Measurements from ENCODE around the gene SFTPD. TPM values are rescaled to one million over a fixed set of nuclear protein-coding genes. Genes with fewer than 3 reads are reported as not detected.

The SFTPD gene
- total and polyA plus RNA-seq, 9 of the 15 experiments (the other 6 are each of a cell fraction or from before 2014, with no cell fraction given), result 0.20 TPM; not detected in 8

DNA sequence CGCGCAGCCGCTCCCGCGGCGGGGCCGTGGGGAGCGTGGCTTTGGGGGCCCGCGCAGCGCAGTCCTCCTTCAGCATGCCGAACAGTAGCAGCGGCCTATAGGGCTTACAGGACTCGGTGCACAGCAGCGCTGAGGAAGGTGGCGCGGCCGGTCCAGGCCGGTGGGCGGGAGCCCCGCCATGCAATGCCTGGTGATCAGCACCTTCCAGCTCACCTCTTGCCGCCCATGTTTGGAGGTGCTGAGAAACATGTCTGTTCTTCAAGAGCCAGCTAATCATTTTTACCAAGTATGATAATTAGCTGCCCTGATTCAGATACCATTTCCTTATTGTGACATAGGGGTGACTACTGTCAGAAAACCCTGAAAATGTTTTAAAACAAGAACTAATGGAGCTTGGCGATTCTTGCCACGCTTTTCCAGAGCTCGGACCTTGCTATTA is 33.5 kb upstream of the SFTPD start:
- POLR2A ChIA-PET, result no interaction called here
- Histone ChIP-seq H4K20me1 (replicated peaks; ENCODE audit: control insufficient read depth, insufficient read depth, low read length) (no peaks in the 10 kb centered on the region), H3K79me2 (ENCODE audit: control insufficient read depth, insufficient read depth, low read length) (no peaks in the 10 kb centered on the region), H3K4me3 (no peak overlapping the region), H3K36me3 (ENCODE audit: control insufficient read depth, insufficient read depth, low read length) (no peaks in the 10 kb centered on the region), H3K27ac (ENCODE audit: extremely low read depth, low read depth, low read length) (no peak overlapping the region), H3K9ac (ENCODE audit: insufficient read depth in 1 of 2, low read depth in 2 of 2, low read length in 2 of 2) (no peak overlapping the region), H3K9me1 (ENCODE audit: control insufficient read depth, insufficient read depth, low read length) (no peaks in the 10 kb centered on the region), H2AFZ (ENCODE audit: low read depth, low read length) (no peak overlapping the region), H3K27me3 (ENCODE audit: control insufficient read depth in 2 of 2, insufficient read depth in 2 of 2, low read length in 2 of 2) (peaks cover 21 to 33% of the 10 kb centered on the region in 2 experiments), H3K4me2 (ENCODE audit: insufficient read depth, low read length) (no peak overlapping the region), H3K4me1 (replicated peaks in 1 of 2; ENCODE audit: control insufficient read depth in 2 of 2, insufficient read depth in 2 of 2, low read length in 2 of 2) (peaks cover 0 to 12% of the 10 kb centered on the region in 2 experiments; a peak in 1 of 5 replicates), H3K9me3 (replicated peaks; ENCODE audit: control insufficient read depth, insufficient read depth, low read depth, low read length) (no peaks in the 10 kb centered on the region)
- intact Hi-C loops (cut with micrococcal nuclease), result no loop called here
- no peak for ATAC-seq
- no peak for DNase-seq (ENCODE audit: extremely low read depth in 1 of 4, low spot score in 3 of 4)
- CTCF ChIA-PET (ENCODE audit: low intra/inter-chr PET ratio), result no interaction called here
- in situ Hi-C loops (cut with MboI), result no loop called here
- BruUV-seq (replicated peaks), result no TSS peak
- 1% methylated on average over 25 of the region's 25 CpGs for WGBS (ENCODE audit: insufficient coverage, low coverage, missing lambda C conversion rate)
- no peak for FAIRE-seq
- TF ChIP-seq SAFB (IDR thresholded peaks at IDR 0.05; ENCODE audit: borderline replicate concordance, low read depth, low read length), result 0 out of 2 replicates have a peak, but pooled peaks have one; percentile 1
- TF ChIP-seq ZNF436 (CRISPR knock-in tag; IDR thresholded peaks at IDR 0.05), result no peak

- WGBS (ENCODE audit: insufficient coverage, low coverage, missing lambda C conversion rate), result 7% methylated on average over 53 of the region's 89 CpGs
- DNase-seq (ENCODE audit: extremely low read depth in 1 of 4, low spot score in 3 of 4), result no peak
- ChIA-PET CTCF (ENCODE audit: low intra/inter-chr PET ratio) (no interaction called here), POLR2A (no interaction called here)
- Histone ChIP-seq H4K20me1 (replicated peaks; ENCODE audit: control insufficient read depth, insufficient read depth, low read length) (no peaks in the 10 kb centered on the region), H3K79me2 (ENCODE audit: control insufficient read depth, insufficient read depth, low read length) (no peaks in the 10 kb centered on the region), H2AFZ (ENCODE audit: low read depth, low read length) (no peak overlapping the region), H3K27ac (ENCODE audit: extremely low read depth, low read depth, low read length) (no peak overlapping the region), H3K9ac (ENCODE audit: insufficient read depth in 1 of 2, low read depth in 2 of 2, low read length in 2 of 2) (no peak overlapping the region), H3K4me1 (replicated peaks in 1 of 2; ENCODE audit: control insufficient read depth in 2 of 2, insufficient read depth in 2 of 2, low read length in 2 of 2) (peaks cover 0 to 12% of the 10 kb centered on the region in 2 experiments; a peak in 1 of 5 replicates), H3K4me3 (no peak overlapping the region), H3K9me3 (replicated peaks; ENCODE audit: control insufficient read depth, insufficient read depth, low read depth, low read length) (no peaks in the 10 kb centered on the region), H3K27me3 (ENCODE audit: control insufficient read depth in 2 of 2, insufficient read depth in 2 of 2, low read length in 2 of 2) (peaks cover 21 to 33% of the 10 kb centered on the region in 2 experiments), H3K9me1 (ENCODE audit: control insufficient read depth, insufficient read depth, low read length) (no peaks in the 10 kb centered on the region), H3K4me2 (ENCODE audit: insufficient read depth, low read length) (no peak overlapping the region), H3K36me3 (ENCODE audit: control insufficient read depth, insufficient read depth, low read length) (no peaks in the 10 kb centered on the region)
- intact Hi-C loops (cut with micrococcal nuclease), result no loop called here
- ATAC-seq, result no peak
- in situ Hi-C loops (cut with MboI), result no loop called here
- TF ChIP-seq CCAR2 (IDR thresholded peaks at IDR 0.05; ENCODE audit: low read depth, low read length), result no peak
- TF ChIP-seq PCBP1 (IDR thresholded peaks at IDR 0.05; ENCODE audit: low read depth, low read length, poor library complexity, severe bottlenecking), result peak; percentile 26
- TF ChIP-seq RBFOX2 (IDR thresholded peaks at IDR 0.05; ENCODE audit: low read depth, low read length), result 0 out of 2 replicates have a peak, but pooled peaks have one; percentile 15
- peak; percentile 24 for TF ChIP-seq HMGN3 (IDR thresholded peaks at IDR 0.05; ENCODE audit: borderline replicate concordance, extremely low read depth, insufficient read length, low read depth, low read length)
- TF ChIP-seq SAFB (IDR thresholded peaks at IDR 0.05; ENCODE audit: borderline replicate concordance, low read depth, low read length), result peak; percentile 4; the same call in 1 of the 2 replicates
- no peak for TF ChIP-seq CHD1 (IDR thresholded peaks at IDR 0.05; ENCODE audit: low read length)
- no peak for TF ChIP-seq TAF9B (IDR thresholded peaks at IDR 0.05; ENCODE audit: partially characterized antibody)
- BruUV-seq (replicated peaks), result no TSS peak
- no peak for FAIRE-seq
These were observed 32.8 kb upstream of the SFTPD start for GRCh38 chr10:79981450-79982361.
